ENCODE results near the gene RWDD3. TPM values are rescaled to one million over a fixed set of nuclear protein-coding genes. Genes with fewer than 3 reads are reported as not detected.

Gene RWDD3
- total and polyA plus RNA-seq, 8 donors = 12.4 to 58.6 (median 46.4) TPM

GRCh38 chr1:95196017-95196416 is 38.0 kb upstream of the RWDD3 start:
- Histone ChIP-seq H3K9me3 (no peaks in the 10 kb centered on the region), H3K36me3 (no peaks in the 10 kb centered on the region), H3K4me1 (no peaks in the 10 kb centered on the region), H3K27me3 (no peaks in the 10 kb centered on the region), H3K4me3 (no peak overlapping the region), H3K27ac (no peak overlapping the region)
- intact Hi-C loops (cut with DNase I) = no loop called here
- ATAC-seq = no peak
- TF ChIP-seq, protein P1, sequence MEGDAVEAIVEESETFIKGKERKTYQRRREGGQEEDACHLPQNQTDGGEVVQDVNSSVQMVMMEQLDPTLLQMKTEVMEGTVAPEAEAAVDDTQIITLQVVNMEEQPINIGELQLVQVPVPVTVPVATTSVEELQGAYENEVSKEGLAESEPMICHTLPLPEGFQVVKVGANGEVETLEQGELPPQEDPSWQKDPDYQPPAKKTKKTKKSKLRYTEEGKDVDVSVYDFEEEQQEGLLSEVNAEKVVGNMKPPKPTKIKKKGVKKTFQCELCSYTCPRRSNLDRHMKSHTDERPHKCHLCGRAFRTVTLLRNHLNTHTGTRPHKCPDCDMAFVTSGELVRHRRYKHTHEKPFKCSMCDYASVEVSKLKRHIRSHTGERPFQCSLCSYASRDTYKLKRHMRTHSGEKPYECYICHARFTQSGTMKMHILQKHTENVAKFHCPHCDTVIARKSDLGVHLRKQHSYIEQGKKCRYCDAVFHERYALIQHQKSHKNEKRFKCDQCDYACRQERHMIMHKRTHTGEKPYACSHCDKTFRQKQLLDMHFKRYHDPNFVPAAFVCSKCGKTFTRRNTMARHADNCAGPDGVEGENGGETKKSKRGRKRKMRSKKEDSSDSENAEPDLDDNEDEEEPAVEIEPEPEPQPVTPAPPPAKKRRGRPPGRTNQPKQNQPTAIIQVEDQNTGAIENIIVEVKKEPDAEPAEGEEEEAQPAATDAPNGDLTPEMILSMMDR (IDR thresholded peaks at IDR 0.05) = no peak
- DNase-seq = no peak

DNA sequence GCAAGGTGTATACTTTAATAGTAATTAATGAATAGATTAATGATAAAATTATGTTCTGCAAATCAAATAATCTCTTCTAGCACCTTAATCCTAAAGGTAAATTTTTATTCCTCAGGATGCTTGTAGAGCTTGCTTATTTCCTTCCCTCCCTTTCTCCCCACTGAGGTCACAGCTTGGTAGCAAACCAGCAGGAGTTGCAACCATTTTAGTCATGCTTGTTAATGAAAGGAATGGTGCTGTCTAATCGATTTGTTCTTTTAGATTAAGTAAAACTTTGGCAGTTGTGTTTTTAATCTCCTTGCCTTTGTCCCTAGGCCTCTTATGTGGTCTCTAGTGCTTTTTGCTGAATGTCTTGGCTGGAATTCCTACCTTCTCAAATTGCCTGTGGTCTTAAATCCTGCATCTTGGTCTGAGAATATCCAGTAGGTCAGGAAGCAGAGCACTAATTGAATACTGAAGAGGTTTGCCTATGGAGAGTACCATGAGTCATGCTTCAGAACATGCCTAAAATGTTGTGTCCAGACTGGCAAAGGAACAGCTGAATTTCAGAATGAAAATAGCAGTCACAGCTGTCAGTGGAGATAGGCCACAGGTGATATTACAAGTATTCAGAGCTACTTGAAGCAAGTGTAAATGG is 36.3 kb upstream of the RWDD3 start:
- ATAC-seq (peak; percentile 93), DNase-seq (no peak)

DNA sequence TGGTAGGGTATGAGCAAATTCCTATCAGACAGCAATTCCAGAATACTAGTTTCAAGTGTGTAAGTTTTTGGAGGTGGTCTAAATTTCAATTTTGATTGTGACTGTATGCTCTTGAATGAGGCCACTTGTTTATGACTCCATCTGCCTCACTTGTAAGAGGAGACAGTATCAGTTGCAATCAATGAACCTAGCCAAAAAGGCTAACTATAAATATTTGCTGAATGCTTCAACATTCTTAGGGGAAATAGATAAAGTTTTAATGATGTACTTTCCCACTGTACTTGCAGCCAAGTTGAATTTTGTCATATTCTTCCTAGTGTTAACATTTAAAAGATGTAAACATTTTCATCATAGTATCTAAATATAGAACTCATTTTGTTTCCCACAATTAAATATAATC is 32.1 kb upstream of the RWDD3 start:
- intact Hi-C loops (cut with DNase I) = no loop called here
- no peaks in the 10 kb centered on the region for H3K36me3 ChIP-seq
- DNase-seq (no peak), ATAC-seq (no peak)
- TF ChIP-seq, protein P1 (IDR thresholded peaks at IDR 0.05) = no peak
- no peak overlapping the region for H3K27ac ChIP-seq
- no peak overlapping the region for H3K4me3 ChIP-seq
- no peaks in the 10 kb centered on the region for H3K27me3 ChIP-seq
- H3K4me1 ChIP-seq = no peaks in the 10 kb centered on the region
- H3K9me3 ChIP-seq = no peaks in the 10 kb centered on the region

More for the DNA sequence above, 36.3 kb upstream of the RWDD3 start:
- Histone ChIP-seq H3K4me3 (no peak overlapping the region), H3K27ac (no peak overlapping the region), H3K4me1 (no peaks in the 10 kb centered on the region), H3K9me3 (no peaks in the 10 kb centered on the region), H3K36me3 (no peaks in the 10 kb centered on the region), H3K27me3 (no peaks in the 10 kb centered on the region)
- TF ChIP-seq, protein P1 (IDR thresholded peaks at IDR 0.05) = no peak
- intact Hi-C loops (cut with DNase I) = no loop called here

DNA sequence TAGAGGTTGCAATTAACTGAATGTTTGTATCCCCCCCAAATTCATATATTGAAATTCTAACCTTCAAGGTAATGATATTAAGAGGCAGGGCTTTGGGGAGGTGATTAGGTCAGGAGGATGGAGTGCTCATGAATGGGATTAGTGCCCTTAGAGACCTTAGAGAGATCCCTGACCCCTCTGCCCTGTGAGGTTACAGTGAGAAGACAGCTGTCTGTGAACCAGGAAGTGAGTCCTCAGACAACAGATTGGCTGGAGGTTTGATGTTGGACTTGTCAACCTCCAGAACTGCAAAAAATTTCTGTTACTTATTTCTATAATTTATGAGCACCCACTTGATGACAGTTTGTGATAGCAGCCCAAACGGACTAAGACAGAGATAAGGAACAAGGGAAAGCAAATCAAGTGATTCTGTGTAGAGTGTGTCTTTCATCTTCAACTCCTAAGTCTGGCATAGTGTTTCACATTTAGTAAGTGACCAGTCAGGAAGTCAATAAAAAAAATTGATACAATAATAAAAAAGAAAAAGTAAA is 30.0 kb upstream of the RWDD3 start:
- H3K4me1 ChIP-seq = no peaks in the 10 kb centered on the region
- H3K4me3 ChIP-seq = no peak overlapping the region
- no peaks in the 10 kb centered on the region for H3K9me3 ChIP-seq
- no peaks in the 10 kb centered on the region for H3K36me3 ChIP-seq
- DNase-seq = no peak
- no peak overlapping the region for H3K27ac ChIP-seq
- intact Hi-C loops (cut with DNase I) = no loop called here
- no peak for ATAC-seq
- no peaks in the 10 kb centered on the region for H3K27me3 ChIP-seq
- TF ChIP-seq, protein P1 (IDR thresholded peaks at IDR 0.05) = no peak

GRCh38 chr1:95206514-95206913 is 27.5 kb upstream of the RWDD3 start:
- Histone ChIP-seq H3K4me3 (no peak overlapping the region), H3K9me3 (no peaks in the 10 kb centered on the region), H3K36me3 (no peaks in the 10 kb centered on the region), H3K27ac (no peak overlapping the region), H3K27me3 (no peaks in the 10 kb centered on the region), H3K4me1 (peaks cover 0 to 5% of the 10 kb centered on the region in 2 donors)
- ATAC-seq (no peak), DNase-seq (no peak)
- TF ChIP-seq, protein P1 (IDR thresholded peaks at IDR 0.05) = no peak
- intact Hi-C loops (cut with DNase I) = no loop called here
